Prostate gland (tissue), 2 donors: ENCODE results near the gene NECTIN4.

Source experiments
- CTCF ChIP-seq, 4 experiments: fragments of 200-600 bp in 2 of 4; fragments of 450-650 bp in 2 of 4; sonication (generic) in 2 of 4; IDR thresholded peaks; 1 replicate in 3 of 4; 2 replicates in 1 of 4; pipeline ENCODE4 v1.5.1; 2016 to 2019; ENCODE audit warnings: antibody characterized with exemption in 4 of 4, mild to moderate bottlenecking in 2 of 4, moderate library complexity in 2 of 4
- POLR2A ChIP-seq: fragments of 450-650 bp; IDR thresholded peaks from one replicate; pipeline ENCODE4 v1.6.1; 2016; ENCODE audit warnings: antibody characterized with exemption, mild to moderate bottlenecking
- POLR2AphosphoS5 ChIP-seq: sonication (generic); formaldehyde crosslinking; IDR thresholded peaks from one replicate; pipeline ENCODE4 v1.6.1; 2017; ENCODE audit warnings: antibody characterized with exemption

- no peak for TF ChIP-seq CTCF (IDR thresholded peaks at IDR 0.05)
- no peak for TF ChIP-seq POLR2AphosphoS5
- TF ChIP-seq POLR2A: no peak
Measured at GRCh38 chr1:161086457-161086856, 2.9 kb downstream of the NECTIN4 start.
